Stomach (tissue), 9 donors: Measurements from ENCODE around the gene NGRN. TPM values are rescaled to one million over a fixed set of nuclear protein-coding genes. Genes with fewer than 3 reads are reported as not detected.

Experiments used
- DNase-seq, 2 donors: peaks; one replicate each; pipeline versions ENCODE4 v3.0.0 to v3.0.0-alpha.2; 2013 to 2019
- H3K27ac ChIP-seq, 5 donors: fragments of 200-600 bp in 4 of 5; sonication (generic) in 4 of 5; one replicate each; pipeline ENCODE4 v1.5.1; 2013 to 2019; ENCODE audit warnings: mild to moderate bottlenecking in 1 of 5, moderate library complexity in 1 of 5
- H3K27me3 ChIP-seq, 3 donors: fragments of 200-600 bp; sonication (generic); one replicate each; pipeline ENCODE4 v1.5.1; 2017 to 2019; ENCODE audit warnings: mixed run types in 1 of 3
- H3K36me3 ChIP-seq, 4 donors: fragments of 200-600 bp; sonication (generic); 1 replicate in 3 of 4; 2 replicates in 1 of 4; pipeline ENCODE4 v1.5.1; 2016 to 2019
- H3K4me1 ChIP-seq, 4 donors: fragments of 200-600 bp; sonication (generic); one replicate each; pipeline ENCODE4 v1.5.1; 2016 to 2019
- H3K4me3 ChIP-seq, 4 donors: fragments of 200-600 bp; sonication (generic) in 3 of 4; one replicate each; pipeline ENCODE4 v1.5.1; 2016 to 2019; ENCODE audit warnings: mild to moderate bottlenecking in 1 of 4
- H3K9me3 ChIP-seq, 4 donors: fragments of 200-600 bp; sonication (generic); one replicate each; pipeline ENCODE4 v1.5.1; 2016 to 2019
- EP300 ChIP-seq: sonication (generic); formaldehyde crosslinking; IDR thresholded peaks from one replicate; pipeline ENCODE4 v1.6.1; 2017; ENCODE audit warnings: antibody characterized with exemption
- POLR2A ChIP-seq, 4 donors: fragments of 450-650 bp; IDR thresholded peaks; one replicate each; pipeline ENCODE4 v1.6.1; 2016; ENCODE audit warnings: antibody characterized with exemption in 4 of 4, control low read depth in 2 of 4, mild to moderate bottlenecking in 1 of 4, moderate library complexity in 1 of 4
- POLR2AphosphoS5 ChIP-seq, 3 donors: sonication (generic); formaldehyde crosslinking; IDR thresholded peaks; one replicate each; pipeline ENCODE4 v1.6.1; 2016; ENCODE audit warnings: antibody characterized with exemption in 3 of 3
- WGBS, 5 donors: extraction: QIAGEN DNeasy Blood & Tissue Kit in 3 of 5; methylation state at CpG; one replicate each; pipeline versions ENCODE4 v1.1.5 to v1.1.7; 2013 to 2018; 5-methylcytosine and 5-hydroxymethylcytosine counted together
- intact Hi-C: fragments of 100-400 bp; cut with DNase I; formaldehyde crosslinking; loops from one replicate; pipeline ENCODE4 v1.15.1; 2023; ENCODE audit warnings: low total_unique reads
- polyA plus RNA-seq, 3 donors: library from polyadenylated mRNA; stranded (reverse); fragments of 200-250 nt; gene quantifications; one replicate each; pipeline ENCODE4 v1.2.3, GENCODE V29; 2013
- total RNA-seq, 5 donors: library from RNA; depleted of rRNA; stranded (reverse); fragments of >200 nt; gene quantifications; one replicate each; pipeline versions ENCODE4 v1.1.0 to v1.2.3, GENCODE V29; 2014 to 2016
- TF ChIP-seq, protein P1 (sequence below), 7 experiments: fragments of 450-650 bp in 4 of 7; fragments of 200-600 bp in 3 of 7; sonication (generic) in 3 of 7; IDR thresholded peaks; one replicate each; pipeline ENCODE4 v1.5.1; 2016 to 2019; ENCODE audit warnings: antibody characterized with exemption in 7 of 7, control low read depth in 2 of 7, mild to moderate bottlenecking in 1 of 7
- donor health status: healthy with polysubstance abuse.
- donor health status: Bipolar disorder and iron deficiency.
- donor health status: healthy.

The NGRN gene
- total and polyA plus RNA-seq, 8 donors = 24.0 to 97.4 (median 59.7) TPM

GRCh38 chr15:90221246-90221900, 44.1 kb upstream of the NGRN start:
- H3K27me3 ChIP-seq = no peaks in the 10 kb centered on the region
- H3K4me1 ChIP-seq = peaks cover 14 to 28% (median 20%) of the 10 kb centered on the region in 4 donors
- peak; percentile 81 to 92 for DNase-seq
- H3K36me3 ChIP-seq = peaks cover 49 to 93% (median 82%) of the 10 kb centered on the region in 4 donors
- TF ChIP-seq POLR2A (IDR thresholded peaks at IDR 0.05) (no peak), POLR2AphosphoS5 (IDR thresholded peaks at IDR 0.05) (peak in 1 of 3 donors; percentile 64), EP300 (no peak)
- TF ChIP-seq, protein P1, sequence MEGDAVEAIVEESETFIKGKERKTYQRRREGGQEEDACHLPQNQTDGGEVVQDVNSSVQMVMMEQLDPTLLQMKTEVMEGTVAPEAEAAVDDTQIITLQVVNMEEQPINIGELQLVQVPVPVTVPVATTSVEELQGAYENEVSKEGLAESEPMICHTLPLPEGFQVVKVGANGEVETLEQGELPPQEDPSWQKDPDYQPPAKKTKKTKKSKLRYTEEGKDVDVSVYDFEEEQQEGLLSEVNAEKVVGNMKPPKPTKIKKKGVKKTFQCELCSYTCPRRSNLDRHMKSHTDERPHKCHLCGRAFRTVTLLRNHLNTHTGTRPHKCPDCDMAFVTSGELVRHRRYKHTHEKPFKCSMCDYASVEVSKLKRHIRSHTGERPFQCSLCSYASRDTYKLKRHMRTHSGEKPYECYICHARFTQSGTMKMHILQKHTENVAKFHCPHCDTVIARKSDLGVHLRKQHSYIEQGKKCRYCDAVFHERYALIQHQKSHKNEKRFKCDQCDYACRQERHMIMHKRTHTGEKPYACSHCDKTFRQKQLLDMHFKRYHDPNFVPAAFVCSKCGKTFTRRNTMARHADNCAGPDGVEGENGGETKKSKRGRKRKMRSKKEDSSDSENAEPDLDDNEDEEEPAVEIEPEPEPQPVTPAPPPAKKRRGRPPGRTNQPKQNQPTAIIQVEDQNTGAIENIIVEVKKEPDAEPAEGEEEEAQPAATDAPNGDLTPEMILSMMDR (IDR thresholded peaks at IDR 0.05) = peak in 5 of 7 experiments; percentile 65 to 83 (median 72)
- peak overlapping the region in 4 of 5 donors; percentile 46 to 62 (median 58) for H3K27ac ChIP-seq
- WGBS, 5 donors = 33 to 49% (median 46%) methylated on average over 11 to 14 of the region's 14 CpGs
- intact Hi-C loops = loop anchor here (5.0 kb wide), 1 partner anchor 69 kb away; no protein-coding TSS in a partner anchor
- no peak overlapping the region for H3K4me3 ChIP-seq
- no peaks in the 10 kb centered on the region for H3K9me3 ChIP-seq

DNA sequence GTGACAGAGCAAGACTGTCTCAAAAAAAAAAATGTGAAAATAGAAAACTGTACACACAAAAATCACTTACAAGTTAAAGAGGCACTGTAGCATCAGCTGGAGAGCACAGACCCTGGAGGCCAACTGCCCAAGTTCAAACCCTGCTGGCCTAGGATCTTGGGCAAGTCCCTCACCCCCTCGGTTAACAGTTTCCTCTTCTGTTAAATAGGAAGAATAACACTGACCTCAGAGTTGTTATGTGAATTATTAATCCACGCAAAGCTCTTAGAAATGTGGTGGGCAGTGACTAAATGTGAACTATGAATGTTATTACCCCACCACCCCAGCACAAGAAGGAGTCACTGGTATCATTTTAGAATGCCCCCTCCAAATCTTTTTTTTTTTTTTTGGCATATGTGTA, 42.9 kb upstream of the NGRN start:
- Histone ChIP-seq H3K27me3 (no peaks in the 10 kb centered on the region), H3K9me3 (no peaks in the 10 kb centered on the region), H3K4me1 (peaks cover 14 to 28% (median 20%) of the 10 kb centered on the region in 4 donors), H3K4me3 (no peak overlapping the region), H3K36me3 (peaks cover 50 to 99% (median 85%) of the 10 kb centered on the region in 4 donors), H3K27ac (no peak overlapping the region)
- 71 to 89% (median 80%) methylated on average over 2 of the region's 2 CpGs for whole genome bisulfite sequencing, 5 donors
- DNase-seq = no peak
- intact Hi-C loops = loop anchor here (5.0 kb wide), 1 partner anchor 70 kb away; no protein-coding TSS in a partner anchor
- no peak for TF ChIP-seq POLR2AphosphoS5 (IDR thresholded peaks at IDR 0.05)
- TF ChIP-seq, protein P1 (IDR thresholded peaks at IDR 0.05) = no peak
- no peak for TF ChIP-seq EP300
- no peak for TF ChIP-seq POLR2A (IDR thresholded peaks at IDR 0.05)

DNA sequence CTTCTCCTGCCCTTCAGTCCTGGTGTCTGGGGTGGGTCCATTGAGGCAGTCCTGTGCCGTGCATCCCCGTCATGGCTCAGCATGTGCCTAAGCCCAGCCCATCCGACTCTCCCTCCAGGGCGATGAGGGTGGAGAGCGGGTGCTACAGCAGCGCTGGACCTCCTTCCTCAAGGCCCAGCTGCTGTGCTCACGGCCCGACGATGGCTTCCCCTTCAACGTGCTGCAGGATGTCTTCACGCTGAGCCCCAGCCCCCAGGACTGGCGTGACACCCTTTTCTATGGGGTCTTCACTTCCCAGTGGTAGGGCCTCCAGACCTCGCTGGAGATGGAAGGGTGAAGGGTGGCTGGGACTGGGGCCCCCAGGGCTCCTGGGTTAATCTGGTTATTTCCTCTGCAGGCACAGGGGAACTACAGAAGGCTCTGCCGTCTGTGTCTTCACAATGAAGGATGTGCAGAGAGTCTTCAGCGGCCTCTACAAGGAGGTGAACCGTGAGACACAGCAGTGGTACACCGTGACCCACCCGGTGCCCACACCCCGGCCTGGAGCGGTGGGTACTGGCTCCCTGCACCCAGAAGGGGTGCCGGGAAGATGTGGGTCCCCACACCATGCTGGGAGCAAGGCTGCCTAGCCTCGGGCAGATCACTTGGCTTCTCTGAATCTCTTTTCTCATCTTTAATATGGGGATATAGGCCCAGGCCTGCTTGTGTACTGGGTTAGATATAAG, 41.9 kb upstream of the NGRN start:
- no peaks in the 10 kb centered on the region for H3K9me3 ChIP-seq
- no peak overlapping the region for H3K27ac ChIP-seq
- no peak for DNase-seq
- no peaks in the 10 kb centered on the region for H3K27me3 ChIP-seq
- TF ChIP-seq, protein P1 (IDR thresholded peaks at IDR 0.05) = no peak
- TF ChIP-seq POLR2AphosphoS5 (IDR thresholded peaks at IDR 0.05) = no peak
- TF ChIP-seq POLR2A (IDR thresholded peaks at IDR 0.05) = no peak
- no peak for TF ChIP-seq EP300
- WGBS, 5 donors = 93 to 96% (median 95%) methylated on average over 17 to 22 of the region's 22 CpGs
- H3K4me3 ChIP-seq = no peak overlapping the region
- H3K36me3 ChIP-seq = peaks cover 50 to 99% (median 85%) of the 10 kb centered on the region in 4 donors
- intact Hi-C loops = loop anchor here (5.0 kb wide), 1 partner anchor 71 kb away; no protein-coding TSS in a partner anchor
- H3K4me1 ChIP-seq = peaks cover 16 to 31% (median 22%) of the 10 kb centered on the region in 4 donors

- no peaks in the 10 kb centered on the region for H3K9me3 ChIP-seq
- no peaks in the 10 kb centered on the region for H3K27me3 ChIP-seq
- H3K4me3 ChIP-seq = no peak overlapping the region
- H3K27ac ChIP-seq = no peak overlapping the region
- H3K4me1 ChIP-seq = peaks cover 17 to 36% (median 24%) of the 10 kb centered on the region in 4 donors
- intact Hi-C loops = no loop called here
- TF ChIP-seq POLR2AphosphoS5 (IDR thresholded peaks at IDR 0.05) = no peak
- TF ChIP-seq, protein P1 (IDR thresholded peaks at IDR 0.05) = no peak
- TF ChIP-seq POLR2A (IDR thresholded peaks at IDR 0.05) = no peak
- no peak for TF ChIP-seq EP300
- H3K36me3 ChIP-seq = peaks cover 61 to 100% (median 94%) of the 10 kb centered on the region in 4 donors
- WGBS, 5 donors = 83 to 93% (median 91%) methylated on average over 9 to 17 of the region's 17 CpGs
- DNase-seq = no peak
Observed at GRCh38 chr15:90225047-90225446, 40.4 kb upstream of the NGRN start.
